PFSK-1 (cell line): ENCODE data around the gene EGF.

Experiments used
- FOXP2 ChIP-seq: optimal IDR thresholded peaks from 2 replicates; pipeline ENCODE3; 2011; ENCODE audit warnings: borderline replicate concordance, control low read depth, inconsistent platforms; ENCODE audit not compliant: insufficient read depth; ENCODE audit errors: extremely low read length, extremely low read depth
- POLR2AphosphoS5 ChIP-seq: IDR thresholded peaks from 2 replicates; pipeline ENCODE4 v1.6.1; 2012; ENCODE audit warnings: low read depth, mild to moderate bottlenecking, control low read depth, low read length, moderate library complexity
- REST ChIP-seq, 2 experiments: IDR thresholded peaks; 2 replicates each; pipeline versions ENCODE4 v1.6.1 to v1.8.0; 2011 to 2012; ENCODE audit warnings: low read depth in 2 of 2, low read length in 2 of 2, control low read depth in 1 of 2, inconsistent platforms in 1 of 2, mild to moderate bottlenecking in 1 of 2, moderate library complexity in 1 of 2; ENCODE audit not compliant: insufficient read depth in 1 of 2
- SIN3A ChIP-seq: IDR thresholded peaks from 2 replicates; pipeline ENCODE4 v1.6.1; 2012; ENCODE audit warnings: mild to moderate bottlenecking, low read length, moderate library complexity, borderline replicate concordance; ENCODE audit not compliant: insufficient read depth
- TAF1 ChIP-seq: IDR thresholded peaks from 2 replicates; pipeline ENCODE4 v1.6.1; 2012; ENCODE audit warnings: low read length, control low read depth, borderline replicate concordance; ENCODE audit not compliant: insufficient read depth

EGF gene

DNA sequence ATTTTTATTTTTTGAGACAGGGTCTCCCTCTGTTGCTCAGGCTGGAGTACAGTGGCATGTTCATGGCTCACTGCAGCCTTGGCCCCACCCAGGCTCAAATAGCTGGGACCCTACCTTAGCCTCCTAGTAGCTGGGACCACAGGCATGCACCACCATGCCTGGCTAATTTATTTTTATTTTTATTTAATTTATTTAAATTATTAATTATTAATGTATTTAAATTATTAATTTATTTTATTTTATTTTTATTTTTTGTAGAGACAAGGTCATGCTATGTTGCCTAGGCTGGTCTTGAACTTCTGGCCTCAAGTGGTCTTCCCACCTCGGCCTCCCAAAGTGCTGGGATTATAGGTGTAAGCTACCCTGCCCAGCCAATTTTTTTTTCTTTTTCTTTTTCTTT, 69.3 kb downstream of the EGF start:
- no peak for TF ChIP-seq FOXP2
- TF ChIP-seq TAF1, result no peak
- TF ChIP-seq POLR2AphosphoS5, result no peak
- no peak for TF ChIP-seq REST (IDR thresholded peaks at IDR 0.05; ENCODE audit: insufficient read depth in 1 of 2, low read depth in 2 of 2, low read length in 2 of 2)
- TF ChIP-seq SIN3A, result no peak

- TF ChIP-seq REST (IDR thresholded peaks at IDR 0.05; ENCODE audit: insufficient read depth in 1 of 2, low read depth in 2 of 2, low read length in 2 of 2) (no peak), TAF1 (no peak), FOXP2 (no peak), POLR2AphosphoS5 (no peak), SIN3A (no peak)
Observed at GRCh38 chr4:109982521-109982920, 69.8 kb downstream of the EGF start.

- TF ChIP-seq SIN3A (no peak), FOXP2 (no peak), TAF1 (no peak), POLR2AphosphoS5 (no peak), REST (IDR thresholded peaks at IDR 0.05; ENCODE audit: insufficient read depth in 1 of 2, low read depth in 2 of 2, low read length in 2 of 2) (no peak)
Observed at GRCh38 chr4:109985993-109986974, 73.6 kb downstream of the EGF start.

DNA sequence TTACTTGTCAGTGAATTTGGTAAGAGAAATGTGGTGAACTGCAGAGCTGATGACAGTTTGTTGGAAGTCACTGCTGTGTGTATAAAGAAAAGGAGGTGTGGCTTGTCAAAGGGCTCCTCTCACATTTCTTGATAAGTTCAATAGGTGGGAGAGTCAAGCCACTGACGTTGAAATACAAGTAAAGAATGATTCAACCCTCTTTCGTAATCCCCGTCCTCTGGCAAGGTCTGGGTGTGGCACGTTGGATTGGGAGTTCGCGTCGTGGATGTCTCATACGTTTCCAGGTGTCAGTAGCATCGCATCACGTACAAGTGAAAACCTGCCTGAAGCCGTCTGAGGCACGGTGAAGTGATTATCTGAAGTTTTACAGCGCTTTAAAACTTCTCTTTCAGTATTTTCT, 76.4 kb downstream of the EGF start:
- TF ChIP-seq POLR2AphosphoS5 (no peak), REST (IDR thresholded peaks at IDR 0.05; ENCODE audit: insufficient read depth in 1 of 2, low read depth in 2 of 2, low read length in 2 of 2) (no peak), SIN3A (no peak), TAF1 (no peak), FOXP2 (no peak)
